Kidney tubule cell (primary cell): ENCODE results near the gene CREB3L2.
A peak's percentile ranks its signal among the peaks of the same experiment; 100 is the strongest.
"Not testable (repeated sequence)": the region's sequence is repeated elsewhere in the genome, so short reads cannot be mapped to it uniquely, and the experiment has no call there.

ENCODE experiments used
- DNase-seq: peaks from one replicate; pipeline ENCODE4 v3.0.0-alpha.2; 2018; ENCODE audit warnings: low spot score

CREB3L2 gene

GRCh38 chr7:137933270-137934017 is 68.4 kb downstream of the CREB3L2 start:
- no peak for DNase-seq

GRCh38 chr7:137932881-137933269 is 69.0 kb downstream of the CREB3L2 start:
- DNase-seq, result peak; percentile 77

- DNase-seq, result no peak
These were observed 70.1 kb downstream of the CREB3L2 start for GRCh38 chr7:137931823-137932222.

GRCh38 chr7:137930581-137930980 is 71.3 kb downstream of the CREB3L2 start:
- DNase-seq, result peak; percentile 70

- DNase-seq, result peak; percentile 67
These were observed 73.3 kb downstream of the CREB3L2 start for GRCh38 chr7:137928626-137929025.

GRCh38 chr7:137927386-137927785 is 74.5 kb downstream of the CREB3L2 start:
- DNase-seq, result no peak

GRCh38 chr7:137926206-137926605 is 75.7 kb downstream of the CREB3L2 start:
- DNase-seq, result not testable (repeated sequence)

- DNase-seq, result no peak
These were observed 76.1 kb downstream of the CREB3L2 start for GRCh38 chr7:137925754-137926153.

- DNase-seq, result no peak
These were observed 76.8 kb downstream of the CREB3L2 start for GRCh38 chr7:137925091-137925490.

- peak; percentile 77 for DNase-seq
These were observed 78.5 kb downstream of the CREB3L2 start for GRCh38 chr7:137923380-137923779.

- DNase-seq, result no peak
These were observed 81.1 kb downstream of the CREB3L2 start for GRCh38 chr7:137920637-137921399.

GRCh38 chr7:137919987-137920386 is 81.9 kb downstream of the CREB3L2 start:
- DNase-seq, result no peak

- DNase-seq, result peak; percentile 79
These were observed 84.8 kb downstream of the CREB3L2 start for GRCh38 chr7:137916980-137917645.

GRCh38 chr7:137916564-137916963 is 85.3 kb downstream of the CREB3L2 start:
- no peak for DNase-seq

- peak; percentile 59 for DNase-seq
These were observed 86.6 kb downstream of the CREB3L2 start for GRCh38 chr7:137915266-137915665.

GRCh38 chr7:137913985-137914384 is 87.9 kb downstream of the CREB3L2 start:
- no peak for DNase-seq

GRCh38 chr7:137909042-137909441 is 92.8 kb downstream of the CREB3L2 start:
- no peak for DNase-seq

- no peak for DNase-seq
These were observed 93.8 kb downstream of the CREB3L2 start for GRCh38 chr7:137908106-137908505.

- DNase-seq, result not testable (repeated sequence)
These were observed 95.2 kb downstream of the CREB3L2 start for GRCh38 chr7:137906636-137907035.

- DNase-seq, result no peak
These were observed 97.1 kb downstream of the CREB3L2 start for GRCh38 chr7:137904833-137905232.

GRCh38 chr7:137903382-137904169 is 98.3 kb downstream of the CREB3L2 start:
- peak; percentile 78 for DNase-seq

GRCh38 chr7:137900137-137900536 is 101.7 kb downstream of the CREB3L2 start:
- no peak for DNase-seq
